Tibial artery (tissue), 4 donors: ENCODE data around the gene RNF103.
"Not testable (repeated sequence)": the region's sequence is repeated elsewhere in the genome, so short reads cannot be mapped to it uniquely, and the experiment has no call there.

Source experiments
- DNase-seq, 2 donors: peaks; one replicate each; pipeline ENCODE4 v3.0.0-alpha.2; 2019
- H3K27ac ChIP-seq, 2 donors: fragments of 200-600 bp; sonication (generic) in 1 of 2; 1 replicate in 1 of 2; 2 replicates in 1 of 2; pipeline ENCODE4 v1.5.1; 2018 to 2019; ENCODE audit warnings: mild to moderate bottlenecking in 1 of 2
- H3K27me3 ChIP-seq, 2 donors: fragments of 200-600 bp; sonication (generic) in 1 of 2; one replicate each; pipeline versions ENCODE4 v1.5.1 to v1.6.0; 2016 to 2019
- H3K36me3 ChIP-seq, 3 donors: fragments of 200-600 bp; sonication (generic) in 2 of 3; one replicate each; pipeline ENCODE4 v1.5.1; 2016 to 2019; ENCODE audit warnings: mild to moderate bottlenecking in 2 of 3
- H3K4me1 ChIP-seq, 4 donors: fragments of 200-600 bp; sonication (generic) in 2 of 4; 1 replicate in 3 of 4; 2 replicates in 1 of 4; pipeline ENCODE4 v1.5.1; 2016 to 2019
- H3K4me3 ChIP-seq, 2 donors: fragments of 200-600 bp; sonication (generic) in 1 of 2; 1 replicate in 1 of 2; 2 replicates in 1 of 2; pipeline ENCODE4 v1.5.1; 2018 to 2019; ENCODE audit warnings: mild to moderate bottlenecking in 2 of 2
- H3K9me3 ChIP-seq, 3 donors: fragments of 200-600 bp; sonication (generic) in 1 of 3; one replicate each; pipeline ENCODE4 v1.5.1; 2016 to 2019
- intact Hi-C: fragments of 100-400 bp; cut with DNase I; formaldehyde crosslinking; loops from one replicate; pipeline ENCODE4 v1.15.0; 2023; ENCODE audit warnings: low total_unique reads
- TF ChIP-seq, protein P1 (sequence below), 2 experiments: fragments of 200-600 bp in 1 of 2; fragments of 450-650 bp in 1 of 2; IDR thresholded peaks; one replicate each; pipeline ENCODE4 v1.5.1; 2017 to 2019; ENCODE audit warnings: antibody characterized with exemption in 2 of 2, mild to moderate bottlenecking in 1 of 2, moderate library complexity in 1 of 2

RNF103 gene, protein sequence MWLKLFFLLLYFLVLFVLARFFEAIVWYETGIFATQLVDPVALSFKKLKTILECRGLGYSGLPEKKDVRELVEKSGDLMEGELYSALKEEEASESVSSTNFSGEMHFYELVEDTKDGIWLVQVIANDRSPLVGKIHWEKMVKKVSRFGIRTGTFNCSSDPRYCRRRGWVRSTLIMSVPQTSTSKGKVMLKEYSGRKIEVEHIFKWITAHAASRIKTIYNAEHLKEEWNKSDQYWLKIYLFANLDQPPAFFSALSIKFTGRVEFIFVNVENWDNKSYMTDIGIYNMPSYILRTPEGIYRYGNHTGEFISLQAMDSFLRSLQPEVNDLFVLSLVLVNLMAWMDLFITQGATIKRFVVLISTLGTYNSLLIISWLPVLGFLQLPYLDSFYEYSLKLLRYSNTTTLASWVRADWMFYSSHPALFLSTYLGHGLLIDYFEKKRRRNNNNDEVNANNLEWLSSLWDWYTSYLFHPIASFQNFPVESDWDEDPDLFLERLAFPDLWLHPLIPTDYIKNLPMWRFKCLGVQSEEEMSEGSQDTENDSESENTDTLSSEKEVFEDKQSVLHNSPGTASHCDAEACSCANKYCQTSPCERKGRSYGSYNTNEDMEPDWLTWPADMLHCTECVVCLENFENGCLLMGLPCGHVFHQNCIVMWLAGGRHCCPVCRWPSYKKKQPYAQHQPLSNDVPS

DNA sequence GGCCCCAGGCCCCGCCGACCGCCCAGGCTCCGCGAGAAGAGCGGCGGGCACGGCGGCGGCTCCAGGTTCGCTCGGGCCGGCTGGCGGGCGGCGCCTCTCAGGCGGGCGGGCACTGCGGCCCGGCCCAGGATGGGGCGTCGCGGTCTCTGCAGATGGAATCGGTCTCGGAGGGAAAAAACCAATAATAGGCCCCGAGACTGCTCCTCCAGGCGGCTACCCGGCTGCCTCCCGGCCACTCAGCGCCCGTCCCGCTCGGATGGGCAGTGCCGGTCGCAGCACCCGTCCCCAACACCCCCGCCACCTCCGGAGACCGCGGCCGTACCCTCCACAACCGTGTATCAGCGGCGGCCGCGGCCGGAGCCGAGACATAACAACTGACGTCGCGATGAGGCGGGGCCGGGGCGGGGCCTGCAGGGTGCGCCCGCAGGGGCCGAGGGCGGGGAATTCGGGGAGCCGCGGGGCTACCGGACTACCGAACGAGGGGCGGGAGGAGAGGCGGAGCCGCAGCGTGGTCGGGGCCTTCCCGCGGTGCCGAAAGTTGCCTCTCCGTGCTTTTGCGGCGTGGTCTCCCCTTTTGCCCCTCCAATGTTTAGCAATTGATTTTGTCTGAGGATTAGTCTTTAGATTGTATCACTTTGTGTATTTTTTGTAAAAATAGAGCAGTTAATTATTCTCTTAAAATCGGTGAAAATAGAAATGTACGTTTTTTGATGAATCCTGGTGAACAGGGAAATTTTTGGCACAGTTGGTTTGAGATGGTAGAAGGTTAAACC is at the start of gene RNF103:
RNF103 (minus strand) TSS at position 372 of the 773 bp plus-strand sequence. CDS start 979 bp downstream, outside the sequence.
- Histone ChIP-seq H3K9me3 (no peaks in the 10 kb centered on the region), H3K4me3 (peak within 1 kb of the TSS; percentile 71 to 88), H3K27ac (peak within 1 kb of the TSS; percentile 93), H3K4me1 (peaks cover 0 to 28% (median 16%) of the 10 kb centered on the region in 4 donors), H3K36me3 (peaks cover 4 to 15% (median 13%) of the 10 kb centered on the region in 3 donors), H3K27me3 (no peaks in the 10 kb centered on the region)
- TF ChIP-seq, protein P1, sequence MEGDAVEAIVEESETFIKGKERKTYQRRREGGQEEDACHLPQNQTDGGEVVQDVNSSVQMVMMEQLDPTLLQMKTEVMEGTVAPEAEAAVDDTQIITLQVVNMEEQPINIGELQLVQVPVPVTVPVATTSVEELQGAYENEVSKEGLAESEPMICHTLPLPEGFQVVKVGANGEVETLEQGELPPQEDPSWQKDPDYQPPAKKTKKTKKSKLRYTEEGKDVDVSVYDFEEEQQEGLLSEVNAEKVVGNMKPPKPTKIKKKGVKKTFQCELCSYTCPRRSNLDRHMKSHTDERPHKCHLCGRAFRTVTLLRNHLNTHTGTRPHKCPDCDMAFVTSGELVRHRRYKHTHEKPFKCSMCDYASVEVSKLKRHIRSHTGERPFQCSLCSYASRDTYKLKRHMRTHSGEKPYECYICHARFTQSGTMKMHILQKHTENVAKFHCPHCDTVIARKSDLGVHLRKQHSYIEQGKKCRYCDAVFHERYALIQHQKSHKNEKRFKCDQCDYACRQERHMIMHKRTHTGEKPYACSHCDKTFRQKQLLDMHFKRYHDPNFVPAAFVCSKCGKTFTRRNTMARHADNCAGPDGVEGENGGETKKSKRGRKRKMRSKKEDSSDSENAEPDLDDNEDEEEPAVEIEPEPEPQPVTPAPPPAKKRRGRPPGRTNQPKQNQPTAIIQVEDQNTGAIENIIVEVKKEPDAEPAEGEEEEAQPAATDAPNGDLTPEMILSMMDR (IDR thresholded peaks at IDR 0.05), result no peak
- intact Hi-C loops, result loop anchor here (2.0 to 10.0 kb wide), 2 partner anchors 61 to 179 kb away; partner anchors contain the start of genes CHMP3 and KDM3A
- DNase-seq, result peak; percentile 97 to 98

DNA sequence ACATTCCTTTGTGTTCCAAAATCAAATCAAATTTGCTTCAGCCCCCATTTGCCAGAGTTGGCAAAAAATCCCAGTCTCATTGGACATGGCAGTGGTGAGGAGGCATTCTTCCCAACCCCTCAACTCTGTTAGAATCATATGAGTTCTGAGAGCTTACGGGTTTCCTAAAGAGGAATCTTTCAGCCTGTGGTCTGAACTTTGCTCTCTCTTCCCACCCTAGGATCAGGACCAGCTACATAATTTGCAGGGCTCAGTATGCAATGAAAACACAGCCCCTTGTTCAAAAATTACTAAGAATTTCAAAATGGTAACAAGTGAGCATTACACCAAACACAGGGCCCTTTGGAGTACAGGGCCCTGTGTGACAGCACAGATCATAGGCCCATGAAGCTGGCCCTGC is 49.3 kb upstream of the RNF103 start:
- Histone ChIP-seq H3K4me1 (peaks cover 0 to 7% (median 2%) of the 10 kb centered on the region in 4 donors), H3K36me3 (no peaks in the 10 kb centered on the region), H3K27me3 (no peaks in the 10 kb centered on the region), H3K27ac (no peak overlapping the region), H3K4me3 (no peak overlapping the region), H3K9me3 (no peaks in the 10 kb centered on the region)
- TF ChIP-seq, protein P1 (IDR thresholded peaks at IDR 0.05), result no peak
- intact Hi-C loops, result no loop called here
- DNase-seq, result no peak

DNA sequence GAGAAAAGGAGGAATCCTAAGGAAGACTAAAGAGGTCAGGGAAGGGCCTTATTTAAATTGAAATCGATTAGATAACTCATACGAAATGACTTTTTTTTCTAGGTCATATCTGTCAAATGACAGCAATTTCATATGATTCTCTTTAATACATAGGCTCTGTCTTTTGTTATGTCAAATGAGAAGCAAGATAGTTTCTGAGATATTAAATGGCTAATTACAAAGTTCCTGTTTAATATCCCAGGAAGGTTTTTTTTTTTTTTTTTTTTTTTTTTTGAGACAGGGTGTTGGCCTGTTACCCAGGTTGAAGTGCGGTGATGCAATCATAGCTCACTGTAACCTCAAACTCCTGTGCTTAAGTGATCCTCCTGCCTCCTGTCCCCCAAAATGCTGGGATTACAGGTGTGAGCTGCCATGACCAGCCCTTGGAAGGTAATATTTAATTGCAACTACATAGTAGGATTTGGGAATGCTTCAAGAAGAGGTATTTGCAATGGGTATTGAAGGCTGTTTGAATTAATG is 48.4 kb upstream of the RNF103 start:
- no peak overlapping the region for H3K27ac ChIP-seq

DNA sequence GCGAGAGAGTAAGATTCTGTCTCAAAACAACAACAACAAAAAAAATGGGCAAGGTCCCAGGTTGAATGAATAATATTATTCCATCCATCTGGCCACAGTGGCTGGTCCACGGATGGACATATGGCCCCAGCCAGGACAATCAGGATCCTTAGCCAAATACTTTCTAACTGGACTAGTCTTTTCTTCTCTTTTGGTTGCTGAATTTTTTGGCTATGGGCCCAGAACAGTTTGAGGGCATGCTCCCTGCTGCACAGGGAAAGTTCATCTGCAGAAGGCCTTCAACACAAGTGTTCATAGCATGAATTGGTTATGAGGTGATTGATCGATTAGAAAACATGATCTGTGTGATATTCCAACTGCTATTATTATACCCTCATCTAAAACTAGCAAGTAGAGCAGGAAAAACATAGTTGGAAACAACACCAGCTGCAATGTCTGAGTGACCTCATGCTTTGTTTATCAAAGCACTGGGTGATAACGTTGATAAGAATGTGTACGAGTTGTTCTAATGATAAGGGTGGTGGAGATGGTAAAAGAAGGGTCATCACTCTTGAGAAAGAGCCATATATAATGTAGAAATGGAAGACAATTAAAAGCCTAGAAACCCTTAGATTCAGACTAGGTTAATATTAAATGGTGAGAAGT is 47.8 kb upstream of the RNF103 start:
- DNase-seq, result no peak
- intact Hi-C loops, result no loop called here
- Histone ChIP-seq H3K27ac (no peak overlapping the region), H3K9me3 (no peaks in the 10 kb centered on the region), H3K4me1 (peaks cover 0 to 7% (median 2%) of the 10 kb centered on the region in 4 donors), H3K4me3 (no peak overlapping the region), H3K36me3 (no peaks in the 10 kb centered on the region), H3K27me3 (no peaks in the 10 kb centered on the region)
- TF ChIP-seq, protein P1 (IDR thresholded peaks at IDR 0.05), result no peak

More for the DNA sequence above, 48.4 kb upstream of the RNF103 start:
- Histone ChIP-seq H3K27me3 (no peaks in the 10 kb centered on the region), H3K4me3 (no peak overlapping the region), H3K36me3 (no peaks in the 10 kb centered on the region), H3K9me3 (no peaks in the 10 kb centered on the region), H3K4me1 (peaks cover 0 to 7% (median 2%) of the 10 kb centered on the region in 4 donors)
- TF ChIP-seq, protein P1 (IDR thresholded peaks at IDR 0.05), result no peak
- DNase-seq, result no peak
- intact Hi-C loops, result no loop called here

DNA sequence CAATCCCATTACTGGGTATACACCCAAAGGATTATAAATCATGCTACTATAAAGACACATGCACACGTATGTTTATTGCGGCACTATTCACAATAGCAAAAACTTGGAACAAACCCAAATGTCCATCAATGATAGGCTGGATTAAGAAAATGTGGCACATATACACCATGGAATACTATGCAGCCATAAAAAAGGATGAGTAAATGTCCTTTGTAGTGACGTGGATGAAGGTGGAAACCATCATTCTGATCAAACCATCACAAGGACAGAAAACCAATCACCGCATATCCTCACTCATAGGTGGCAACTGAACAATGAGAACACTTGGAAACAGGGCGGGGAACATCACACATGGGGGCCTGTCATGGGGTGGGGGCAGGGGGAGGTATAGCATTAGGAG is 45.7 kb upstream of the RNF103 start:
- H3K9me3 ChIP-seq, DNase-seq, intact Hi-C loops, H3K4me1 ChIP-seq, H3K36me3 ChIP-seq, H3K27me3 ChIP-seq, H3K27ac ChIP-seq, H3K4me3 ChIP-seq: not testable (repeated sequence)
